HFFc6 (cell line): Measurements from ENCODE around the gene CDC42BPA. TPM values are rescaled to one million over a fixed set of nuclear protein-coding genes. Genes with fewer than 3 reads are reported as not detected.

ENCODE experiments used
- DNase-seq: peaks from one replicate; pipeline ENCODE4 v3.0.0-alpha.2; 2018
- H3K27ac Mint-ChIP-seq: 2 replicates; pipeline ENCODE4 v1.8.0; 2020; ENCODE audit warnings: mild to moderate bottlenecking, mixed read lengths
- H3K27me3 Mint-ChIP-seq: 2 replicates; pipeline ENCODE4 v1.8.0; 2021; ENCODE audit warnings: mild to moderate bottlenecking, moderate library complexity, mixed read lengths; ENCODE audit not compliant: insufficient read depth
- H3K36me3 Mint-ChIP-seq: 2 replicates; pipeline ENCODE4 v1.8.0; 2021; ENCODE audit warnings: low read depth, mixed read lengths
- H3K4me1 Mint-ChIP-seq: 2 replicates; pipeline ENCODE4 v1.8.0; 2020; ENCODE audit warnings: low read depth, mixed read lengths
- H3K4me3 Mint-ChIP-seq: 2 replicates; pipeline ENCODE4 v1.8.0; 2020; ENCODE audit warnings: mild to moderate bottlenecking, moderate library complexity, mixed read lengths
- H3K9me3 Mint-ChIP-seq: 2 replicates; pipeline ENCODE4 v1.8.0; 2020; ENCODE audit warnings: mild to moderate bottlenecking, mixed read lengths
- total RNA-seq, 6 experiments: library from RNA; stranded (reverse); fragmentation: NEBNext Ultra II Directional; extraction: Animal tissue kit (Norgen Biotek cat#: 25700); gene quantifications; 2 replicates in 1 of 6; 3 replicates in 5 of 6; pipeline ENCODE4 v1.2.3, GENCODE V29; 2021
- TF ChIP-seq, protein P1 (sequence below): fragments of 200-600 bp; sonication (generic); IDR thresholded peaks from 2 replicates; pipeline ENCODE4 v1.5.0; 2021; ENCODE audit warnings: antibody characterized with exemption, mild to moderate bottlenecking

Gene CDC42BPA
- total RNA-seq, 6 experiments from 2014 or later: 32.8 to 37.8 (median 35.8) TPM

DNA sequence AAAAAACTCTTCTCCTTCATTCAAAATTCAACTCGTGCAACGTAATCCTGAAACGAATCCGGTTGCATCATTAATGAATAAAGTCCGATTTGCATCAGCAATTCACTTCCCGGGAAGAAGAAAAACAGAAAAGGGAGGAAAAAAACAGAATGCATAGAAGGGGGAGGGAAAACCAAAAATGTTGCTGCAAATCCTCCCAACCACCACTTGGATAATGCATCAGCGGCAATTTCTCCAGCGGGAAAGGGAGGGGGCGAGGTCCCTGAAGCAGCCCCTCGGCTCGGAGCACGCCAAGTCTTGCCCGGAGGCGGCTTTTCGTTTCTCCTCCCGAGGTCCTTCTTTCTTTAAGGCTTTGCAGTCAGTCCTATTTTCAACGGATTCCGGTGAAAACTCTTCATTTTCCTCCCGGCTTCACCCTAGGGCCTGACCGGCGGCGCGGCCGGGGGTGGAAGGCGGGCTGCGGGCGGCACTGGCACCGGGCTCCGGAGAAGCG lies 723 bp downstream of the CDC42BPA start:
- Mint-ChIP-seq H3K27ac (peak overlapping the region; percentile 89), H3K36me3 (peaks cover 15% of the 10 kb centered on the region; the same call in 1 of the 2 replicates), H3K9me3 (no peaks in the 10 kb centered on the region), H3K27me3 (peaks cover 2% of the 10 kb centered on the region; the same call in 1 of the 2 replicates), H3K4me1 (peaks cover 26% of the 10 kb centered on the region), H3K4me3 (peak overlapping the region; percentile 99)
- peak; percentile 46 for DNase-seq
- TF ChIP-seq, protein P1, sequence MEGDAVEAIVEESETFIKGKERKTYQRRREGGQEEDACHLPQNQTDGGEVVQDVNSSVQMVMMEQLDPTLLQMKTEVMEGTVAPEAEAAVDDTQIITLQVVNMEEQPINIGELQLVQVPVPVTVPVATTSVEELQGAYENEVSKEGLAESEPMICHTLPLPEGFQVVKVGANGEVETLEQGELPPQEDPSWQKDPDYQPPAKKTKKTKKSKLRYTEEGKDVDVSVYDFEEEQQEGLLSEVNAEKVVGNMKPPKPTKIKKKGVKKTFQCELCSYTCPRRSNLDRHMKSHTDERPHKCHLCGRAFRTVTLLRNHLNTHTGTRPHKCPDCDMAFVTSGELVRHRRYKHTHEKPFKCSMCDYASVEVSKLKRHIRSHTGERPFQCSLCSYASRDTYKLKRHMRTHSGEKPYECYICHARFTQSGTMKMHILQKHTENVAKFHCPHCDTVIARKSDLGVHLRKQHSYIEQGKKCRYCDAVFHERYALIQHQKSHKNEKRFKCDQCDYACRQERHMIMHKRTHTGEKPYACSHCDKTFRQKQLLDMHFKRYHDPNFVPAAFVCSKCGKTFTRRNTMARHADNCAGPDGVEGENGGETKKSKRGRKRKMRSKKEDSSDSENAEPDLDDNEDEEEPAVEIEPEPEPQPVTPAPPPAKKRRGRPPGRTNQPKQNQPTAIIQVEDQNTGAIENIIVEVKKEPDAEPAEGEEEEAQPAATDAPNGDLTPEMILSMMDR: peak; percentile 59

DNA sequence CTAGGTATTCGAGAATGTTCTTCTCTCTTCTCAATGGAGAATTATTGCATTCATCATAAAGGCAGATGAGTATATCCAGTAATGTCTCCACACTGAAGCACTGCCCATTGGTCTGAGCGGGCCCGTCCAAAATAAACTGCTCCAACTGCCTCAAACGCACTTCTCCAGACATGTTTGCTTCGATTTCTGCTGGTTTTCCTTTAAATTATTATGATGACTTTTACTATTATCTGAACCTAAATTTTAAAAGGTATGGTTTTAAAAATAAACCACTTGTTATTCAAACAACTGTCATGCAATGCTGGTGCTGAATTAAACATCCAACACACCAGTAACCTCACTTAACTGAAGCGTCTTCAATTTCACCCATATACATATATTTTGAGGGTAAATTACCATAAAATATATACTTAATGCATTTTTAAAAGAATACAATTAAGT lies 1.3 kb downstream of the CDC42BPA start:
- Mint-ChIP-seq H3K36me3 (peaks cover 17% of the 10 kb centered on the region; the same call in 1 of the 2 replicates), H3K4me1 (peaks cover 30% of the 10 kb centered on the region), H3K27ac (peak overlapping the region; percentile 70), H3K4me3 (peak overlapping the region; percentile 99), H3K9me3 (no peaks in the 10 kb centered on the region), H3K27me3 (peaks cover 2% of the 10 kb centered on the region; the same call in 1 of the 2 replicates)
- DNase-seq: no peak
- TF ChIP-seq, protein P1: no peak

DNA sequence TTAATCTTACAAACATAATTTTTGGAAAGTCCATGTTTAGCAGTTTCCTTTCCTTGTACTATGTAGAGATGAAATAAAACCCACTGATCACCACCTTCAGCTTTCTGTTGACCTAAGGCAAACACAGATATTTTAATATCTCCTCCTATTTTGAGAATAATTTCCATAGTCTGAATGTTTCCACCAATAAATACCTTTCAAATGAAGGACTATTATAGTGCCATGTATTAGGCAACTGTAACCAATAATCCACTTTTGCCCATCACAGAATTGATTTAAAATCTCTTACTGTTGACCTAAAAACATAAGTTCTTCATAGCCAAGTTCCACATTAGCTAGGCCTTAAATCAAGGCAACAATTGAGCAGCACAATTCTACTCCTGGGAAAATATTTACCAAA lies 1.8 kb downstream of the CDC42BPA start:
- Mint-ChIP-seq H3K4me3 (peak overlapping the region; percentile 99), H3K36me3 (peaks cover 22% of the 10 kb centered on the region), H3K27ac (peak overlapping the region; percentile 70), H3K27me3 (peaks cover 2% of the 10 kb centered on the region; the same call in 1 of the 2 replicates), H3K4me1 (peaks cover 35% of the 10 kb centered on the region), H3K9me3 (no peaks in the 10 kb centered on the region)
- TF ChIP-seq, protein P1: no peak
- DNase-seq: no peak

DNA sequence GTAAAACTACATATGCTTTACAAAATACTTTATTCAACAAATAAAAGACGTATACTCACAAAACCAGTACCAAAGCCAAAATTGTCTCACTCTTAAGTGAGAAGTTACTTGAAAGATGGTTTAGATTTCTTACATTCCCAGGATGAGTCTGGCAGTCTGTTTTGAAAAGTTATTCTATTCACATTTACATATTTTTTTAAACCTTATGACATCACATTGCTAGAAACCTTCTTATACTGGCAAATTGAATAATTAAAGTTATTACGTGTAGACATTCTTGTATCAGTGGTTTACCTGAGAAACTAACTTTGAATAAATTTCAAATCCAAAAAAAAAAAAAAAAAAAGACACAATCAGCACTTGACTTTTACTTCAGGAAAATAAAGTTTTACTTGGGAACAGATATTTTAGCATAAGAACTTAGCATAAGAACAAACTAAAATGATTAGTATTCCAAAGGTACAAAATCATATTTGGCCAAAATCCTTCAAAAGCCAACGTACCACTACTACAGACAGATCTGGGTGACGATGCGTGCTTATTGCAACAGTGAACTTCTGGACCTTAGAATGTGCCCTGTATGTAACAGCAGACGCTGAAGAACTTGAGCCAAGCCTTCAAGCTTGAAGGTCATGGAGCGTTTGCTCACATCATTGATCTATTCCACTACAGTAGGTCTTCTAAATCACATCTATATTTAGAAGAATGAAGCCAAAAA lies 2.5 kb downstream of the CDC42BPA start:
- H3K27ac Mint-ChIP-seq: peak overlapping the region; percentile 70
- peaks cover 2% of the 10 kb centered on the region; the same call in 1 of the 2 replicates for H3K27me3 Mint-ChIP-seq

GRCh38 chr1:227314014-227314848 lies 4.1 kb downstream of the CDC42BPA start:
- Mint-ChIP-seq H3K9me3 (no peaks in the 10 kb centered on the region), H3K27ac (peak overlapping the region; percentile 51; the same call in 1 of the 2 replicates), H3K4me3 (peak overlapping the region; percentile 99), H3K4me1 (peaks cover 50% of the 10 kb centered on the region), H3K27me3 (no peaks in the 10 kb centered on the region), H3K36me3 (peaks cover 35% of the 10 kb centered on the region)
- DNase-seq: no peak
- TF ChIP-seq, protein P1: no peak

More for the DNA sequence above, 2.5 kb downstream of the CDC42BPA start:
- TF ChIP-seq, protein P1: no peak
- peaks cover 29% of the 10 kb centered on the region for H3K36me3 Mint-ChIP-seq
- DNase-seq: peak; percentile 30
- H3K4me1 Mint-ChIP-seq: peaks cover 39% of the 10 kb centered on the region
- H3K9me3 Mint-ChIP-seq: no peaks in the 10 kb centered on the region
- peak overlapping the region; percentile 99 for H3K4me3 Mint-ChIP-seq
